Measurements from ENCODE around the gene MICALL1. TPM values are rescaled to one million over a fixed set of nuclear protein-coding genes. Genes with fewer than 3 reads are reported as not detected.
"Not testable (repeated sequence)": the region's sequence is repeated elsewhere in the genome, so short reads cannot be mapped to it uniquely, and the experiment has no call there.

MICALL1 gene
- polyA plus RNA-seq, 3 donors, result 9.1 to 19.6 (median 11.0) TPM

DNA sequence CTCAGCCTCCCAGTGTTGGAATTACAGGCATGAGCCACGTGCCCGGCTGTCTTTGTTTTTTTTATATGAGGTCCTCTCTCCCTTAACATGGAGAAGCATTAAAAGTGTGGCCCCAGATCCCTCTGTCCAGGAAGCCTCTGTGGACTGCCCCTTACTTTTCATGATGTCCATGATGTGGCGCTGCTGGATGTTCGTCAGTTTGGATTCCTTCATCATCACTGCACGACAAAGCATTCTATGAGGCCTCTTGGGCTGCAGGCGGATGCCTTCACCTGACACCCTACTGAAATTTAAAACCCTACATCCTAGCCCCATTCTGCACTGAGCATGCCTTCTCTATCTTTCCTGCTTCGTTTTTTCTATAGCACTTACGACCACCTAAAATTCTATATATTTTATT, 45.2 kb downstream of the MICALL1 start:
- no peak overlapping the region for H3K27ac ChIP-seq (ENCODE audit: low read depth, low read length)
- 61 to 70% (median 67%) methylated on average over 8 of the region's 8 CpGs for WGBS, 3 donors

DNA sequence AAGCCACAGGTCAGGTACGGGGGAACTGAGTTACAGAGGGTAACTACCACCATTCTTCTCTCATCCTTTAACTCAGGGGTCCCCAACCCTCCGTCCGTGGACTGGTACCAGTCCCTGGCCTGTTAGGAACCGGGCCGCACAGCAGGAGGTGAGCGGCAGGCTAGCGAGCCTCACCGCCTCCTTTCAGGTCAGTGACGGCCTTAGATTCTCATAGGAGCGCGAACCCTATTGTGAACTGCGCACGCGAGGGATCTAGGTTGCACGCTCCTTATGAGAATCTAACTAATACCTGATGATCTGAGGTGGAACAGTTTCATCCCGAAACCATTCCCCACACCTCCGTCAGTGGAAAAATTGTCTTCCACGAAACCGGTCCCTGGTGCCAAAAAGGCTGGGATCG, 46.5 kb downstream of the MICALL1 start:
- not testable (repeated sequence) for H3K27ac ChIP-seq (ENCODE audit: low read depth, low read length)
- WGBS, 3 donors, result 10 to 12% (median 12%) methylated on average over 20 of the region's 20 CpGs

DNA sequence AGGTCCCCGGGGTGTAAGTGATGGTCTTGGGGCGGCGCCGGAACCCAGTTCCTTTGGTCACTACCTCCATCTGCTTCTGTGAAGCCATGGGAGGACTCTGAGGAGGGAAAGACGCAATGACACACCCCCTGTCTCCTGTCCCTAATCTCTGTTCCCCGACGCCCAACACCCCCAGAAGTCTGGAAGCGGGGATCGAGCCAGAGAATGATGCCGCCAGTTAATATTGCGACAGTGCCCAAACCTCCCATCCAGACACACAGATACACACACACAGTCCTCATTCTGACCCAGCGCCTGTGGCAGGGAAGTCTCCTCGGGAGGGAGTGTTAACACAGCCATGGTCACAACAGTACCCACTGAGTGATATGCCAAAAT, 47.0 kb downstream of the MICALL1 start:
- H3K27ac ChIP-seq (ENCODE audit: low read depth, low read length), result no peak overlapping the region
- 0 to 1% (median 1%) methylated on average over 13 of the region's 13 CpGs for WGBS, 3 donors

DNA sequence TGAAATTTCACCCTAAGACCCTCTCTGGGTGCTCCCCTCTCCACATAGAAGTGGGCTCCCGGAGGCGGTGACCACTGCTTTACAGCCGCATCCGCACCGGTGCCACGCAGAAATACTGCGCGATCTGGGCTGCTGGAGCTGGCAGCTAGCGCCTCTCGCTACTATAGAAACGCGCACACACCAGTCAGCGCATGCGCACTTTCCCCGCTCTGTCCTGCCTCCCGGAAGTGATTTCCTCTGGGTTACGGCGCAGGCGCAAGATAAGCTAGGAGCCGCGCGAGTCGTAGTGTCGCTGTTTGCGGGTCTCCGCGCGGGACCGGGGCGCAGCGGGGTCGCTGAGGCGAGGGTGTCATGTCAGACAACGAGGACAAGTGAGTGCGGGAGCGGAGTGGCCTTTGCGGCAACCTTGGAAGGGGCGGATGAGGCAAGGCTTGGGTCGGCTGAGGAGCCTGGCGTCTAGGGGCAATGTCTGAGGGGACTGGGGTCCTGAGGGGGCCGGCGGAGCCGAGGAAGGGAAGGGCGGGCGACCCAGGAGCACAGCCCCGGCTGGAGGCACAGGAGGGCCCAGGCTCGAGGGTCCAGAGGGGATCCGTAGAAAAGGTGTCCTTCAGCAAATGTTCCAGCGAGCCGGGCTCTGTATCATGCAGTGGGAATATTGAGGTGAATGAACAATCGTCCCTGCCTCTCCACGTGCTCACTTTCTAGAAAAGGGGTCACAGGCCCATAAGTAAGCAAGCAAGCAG, 47.5 kb downstream of the MICALL1 start, which contains the start of the genes C22orf23 and POLR2F:
Gene C22orf23 (minus strand): TSS at position 165 of the 743 bp plus-strand sequence. CDS start 452 bp downstream, outside the sequence.
Gene POLR2F (plus strand): TSS at position 263 of the 743 bp plus-strand sequence. CDS start 89 bp downstream, at position 352.
- WGBS, 3 donors, result 0 to 1% (median 0%) methylated on average over 52 of the region's 52 CpGs

DNA sequence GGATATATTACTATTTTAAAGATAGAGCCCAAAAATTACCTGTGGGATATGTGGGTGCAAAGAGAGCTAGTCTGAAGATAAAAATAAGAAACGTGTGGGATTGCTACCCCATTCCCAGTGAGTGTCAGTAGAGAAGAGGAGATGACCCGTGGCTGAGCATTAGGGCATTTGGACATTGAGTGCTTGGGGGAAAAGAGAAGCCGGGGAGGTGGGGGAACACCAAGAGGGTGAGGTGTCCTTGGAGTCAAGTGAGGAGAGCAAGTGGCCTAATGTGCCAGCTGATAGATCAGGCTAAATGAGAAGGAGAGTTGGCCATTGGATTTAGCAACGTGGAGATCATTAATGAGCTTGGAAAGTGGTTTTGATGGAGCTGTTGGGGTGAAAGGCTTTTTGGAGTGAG, 48.6 kb downstream of the MICALL1 start:
- no peak overlapping the region for H3K27ac ChIP-seq (ENCODE audit: low read depth, low read length)
- WGBS, 3 donors, result 57 to 77% (median 72%) methylated on average over 4 of the region's 4 CpGs

More for the DNA sequence above, 47.5 kb downstream of the MICALL1 start, which contains the start of the genes C22orf23 and POLR2F:
- H3K27ac ChIP-seq (ENCODE audit: low read depth, low read length), result peak within 1 kb of the TSS; percentile 52

DNA sequence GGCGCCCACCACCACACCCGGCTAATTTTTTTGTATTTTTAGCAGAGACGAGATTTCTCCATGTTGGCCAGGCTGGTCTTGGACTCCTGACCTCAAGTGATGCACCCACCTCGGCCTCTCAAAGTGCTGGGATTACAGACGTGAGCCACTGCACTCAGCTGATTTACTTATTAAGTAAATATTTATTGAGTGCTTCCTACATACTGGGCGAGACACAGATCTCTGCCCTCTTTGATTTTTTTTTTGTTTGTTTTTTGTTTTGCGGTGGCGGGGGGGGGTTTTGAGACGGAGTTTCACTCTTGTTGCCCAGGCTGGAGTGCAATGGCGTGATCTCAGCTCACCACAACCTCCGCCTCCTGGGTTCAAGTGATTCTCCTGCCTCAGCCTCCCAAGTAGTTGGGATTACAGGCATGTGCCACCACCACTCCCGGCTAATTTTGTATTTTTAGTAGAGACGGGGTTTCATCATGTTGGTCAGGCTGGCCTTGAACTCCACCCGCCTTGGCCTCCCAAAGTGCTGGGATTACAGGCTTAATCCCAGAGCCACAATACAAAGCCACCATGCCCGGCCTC, 49.8 kb downstream of the MICALL1 start:
- WGBS, 3 donors, result 77 to 92% (median 88%) methylated on average over 15 of the region's 15 CpGs
- not testable (repeated sequence) for H3K27ac ChIP-seq (ENCODE audit: low read depth, low read length)

DNA sequence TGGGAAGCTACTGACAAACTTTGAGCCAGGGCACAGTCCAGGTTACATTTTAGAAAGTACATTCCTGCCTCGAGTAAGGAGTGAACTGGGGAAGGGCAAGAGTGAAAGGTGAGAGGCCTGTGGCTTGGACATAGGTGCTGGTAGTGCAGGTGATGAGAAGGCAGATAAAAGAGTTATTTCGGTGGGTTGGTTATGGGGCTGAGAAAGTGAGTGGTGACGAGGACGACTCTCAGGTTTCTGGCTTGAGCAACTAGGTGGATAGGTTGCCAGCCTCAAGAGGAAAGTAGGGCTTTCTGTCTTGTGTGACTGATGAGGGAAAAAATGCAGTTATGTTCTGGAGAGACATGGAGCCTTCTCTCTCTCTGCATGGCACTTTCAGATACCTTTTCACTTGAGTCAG, 51.1 kb downstream of the MICALL1 start:
- no peak overlapping the region for H3K27ac ChIP-seq (ENCODE audit: low read depth, low read length)
- WGBS, 3 donors, result 77 to 90% (median 77%) methylated on average over 4 of the region's 4 CpGs

DNA sequence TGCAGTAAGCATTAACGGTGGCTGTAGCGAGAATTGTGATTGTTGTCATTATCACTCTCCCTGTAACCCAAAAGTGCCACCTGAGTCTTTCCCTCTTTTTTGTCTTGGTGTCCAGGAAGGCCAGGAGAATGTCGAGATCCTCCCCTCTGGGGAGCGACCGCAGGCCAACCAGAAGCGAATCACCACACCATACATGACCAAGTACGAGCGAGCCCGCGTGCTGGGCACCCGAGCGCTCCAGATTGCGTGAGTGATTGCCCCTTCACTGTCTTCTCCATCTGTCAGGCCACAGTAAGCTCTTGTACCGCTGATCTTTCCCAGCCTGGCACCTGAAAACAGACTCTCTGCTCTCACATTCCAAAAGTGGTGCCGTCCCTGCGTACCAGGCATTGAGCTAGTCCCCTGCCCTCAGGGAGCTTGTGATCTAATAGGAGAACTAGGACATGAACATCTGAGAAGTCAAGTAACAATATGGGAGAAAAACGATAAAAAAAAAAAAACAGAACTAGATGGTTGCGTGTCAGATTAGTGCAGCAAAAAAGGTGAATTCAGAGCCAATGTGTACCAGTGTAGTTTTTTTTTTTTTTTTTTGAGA, 53.2 kb downstream of the MICALL1 start:
- WGBS, 3 donors, result 95 to 98% (median 96%) methylated on average over 17 to 18 of the region's 18 CpGs
- no peak overlapping the region for H3K27ac ChIP-seq (ENCODE audit: low read depth, low read length)

DNA sequence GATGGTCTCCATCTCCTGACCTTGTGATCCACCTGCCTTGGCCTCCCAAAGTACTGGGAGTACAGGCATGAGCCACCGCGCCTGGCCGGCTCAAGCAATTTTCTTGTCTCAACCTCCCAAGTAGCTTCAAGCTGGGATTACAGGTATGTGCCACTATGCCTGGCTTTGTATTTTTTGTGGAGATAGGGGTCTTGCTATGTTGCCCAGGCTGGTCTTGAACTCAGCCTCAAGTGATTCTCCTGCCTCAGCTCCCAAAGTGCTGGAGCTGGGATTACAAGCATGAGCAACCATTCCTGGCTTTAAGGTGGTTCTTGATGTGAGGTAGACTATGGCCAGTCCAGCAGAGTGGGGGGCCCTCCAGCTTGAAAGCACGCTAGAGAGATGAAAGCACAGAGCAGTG, 55.0 kb downstream of the MICALL1 start:
- WGBS, 3 donors, result 95 to 99% (median 97%) methylated on average over 4 of the region's 4 CpGs
- H3K27ac ChIP-seq (ENCODE audit: low read depth, low read length), result no peak overlapping the region

DNA sequence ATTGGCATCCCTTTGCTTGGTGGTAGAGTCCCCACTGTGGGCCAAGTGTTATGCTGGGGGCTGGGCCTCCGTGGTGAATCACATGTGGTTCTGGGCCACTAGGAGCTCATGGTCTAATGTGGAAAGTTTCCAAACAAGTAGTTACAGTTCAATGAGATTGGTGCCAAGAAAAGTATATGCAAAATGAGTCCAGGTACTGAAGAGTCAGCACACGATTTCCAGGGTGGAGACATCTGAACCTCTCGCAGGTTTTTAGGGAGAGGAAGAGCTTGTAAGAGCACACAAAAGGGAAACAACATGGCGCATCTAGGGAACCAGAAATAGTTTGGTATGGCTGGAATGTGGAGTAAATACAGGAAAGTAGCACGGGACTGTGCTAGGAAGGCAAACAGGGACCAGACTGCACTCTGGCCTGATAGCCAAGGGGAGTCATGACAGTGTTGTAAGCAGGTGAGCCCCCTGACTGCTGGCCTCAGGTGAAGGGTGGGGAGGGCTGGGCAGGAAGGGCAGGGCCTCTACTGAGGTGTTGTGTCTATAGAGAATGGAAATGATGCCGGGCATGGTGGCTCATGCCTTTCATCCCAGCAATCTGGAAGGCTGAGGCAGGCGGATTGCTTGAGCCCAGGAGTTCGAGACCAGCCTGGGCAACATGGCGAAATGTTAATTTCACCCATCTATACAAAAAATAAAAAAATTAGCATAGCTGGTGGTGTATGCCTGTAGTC, 60.0 kb downstream of the MICALL1 start:
- H3K27ac ChIP-seq (ENCODE audit: low read depth, low read length), result no peak overlapping the region
- WGBS, 3 donors, result 80 to 84% (median 82%) methylated on average over 9 of the region's 9 CpGs

DNA sequence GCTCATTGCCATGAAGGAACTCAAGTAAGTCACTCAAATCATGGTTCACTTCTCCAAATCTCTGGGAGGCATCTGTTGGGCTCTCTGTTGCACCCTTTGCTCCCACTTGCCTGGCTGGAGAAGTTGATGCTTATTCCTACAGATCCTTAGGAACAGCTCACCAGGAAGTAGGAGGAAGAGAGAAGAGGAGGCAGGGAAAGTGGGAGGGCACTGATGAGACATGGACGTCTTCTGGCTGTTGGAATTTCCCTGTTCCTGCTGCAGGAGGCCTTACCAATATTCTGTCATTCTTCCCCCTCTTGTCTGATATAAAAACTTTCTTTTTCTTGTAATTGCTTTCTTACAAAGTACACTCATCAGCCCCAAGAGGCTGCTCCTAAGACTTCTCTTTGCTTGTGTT, 61.0 kb downstream of the MICALL1 start:
- H3K27ac ChIP-seq (ENCODE audit: low read depth, low read length), result no peak overlapping the region
- 42 to 68% (median 50%) methylated on average over 1 of the region's 1 CpG for WGBS, 3 donors

DNA sequence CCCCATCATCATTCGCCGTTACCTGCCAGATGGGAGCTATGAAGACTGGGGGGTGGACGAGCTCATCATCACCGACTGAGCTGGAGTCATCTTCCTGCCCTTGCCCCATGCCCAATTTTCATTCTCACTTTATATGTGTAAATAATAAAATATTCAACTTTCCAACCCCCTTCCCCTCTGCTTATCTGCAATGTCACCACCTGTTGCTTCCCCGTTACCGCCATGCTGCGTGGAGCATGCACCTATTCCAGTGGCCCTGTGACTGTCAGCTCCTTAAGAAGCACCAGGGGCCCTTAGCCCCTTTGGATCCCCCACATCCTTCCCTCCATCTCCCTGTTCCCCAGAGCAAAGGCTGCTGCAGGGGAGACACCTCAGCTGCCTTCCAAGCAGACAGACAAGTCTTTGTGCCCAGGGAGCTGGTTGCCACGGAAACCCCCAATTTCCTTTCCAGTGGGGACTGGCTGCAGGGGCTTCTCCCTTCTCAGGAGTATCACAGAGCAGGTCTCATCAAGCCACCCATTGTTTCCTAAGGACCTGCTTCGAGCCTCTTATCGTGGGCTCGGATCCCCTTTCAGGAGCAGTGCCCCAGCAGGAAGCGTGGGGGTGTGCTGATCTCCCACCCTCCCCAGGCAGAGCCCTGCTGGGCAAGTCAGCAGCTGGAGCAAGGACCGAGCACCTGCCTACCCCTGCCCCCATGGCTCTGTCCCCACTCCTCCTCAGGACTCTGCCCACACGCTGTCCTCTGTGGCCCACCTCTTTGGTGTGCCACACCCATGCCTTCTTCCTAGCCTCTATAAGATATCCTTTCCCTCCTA, 61.7 kb downstream of the MICALL1 start:
- H3K27ac ChIP-seq (ENCODE audit: low read depth, low read length), result no peak overlapping the region
- 79 to 86% (median 85%) methylated on average over 14 of the region's 14 CpGs for WGBS, 3 donors

DNA sequence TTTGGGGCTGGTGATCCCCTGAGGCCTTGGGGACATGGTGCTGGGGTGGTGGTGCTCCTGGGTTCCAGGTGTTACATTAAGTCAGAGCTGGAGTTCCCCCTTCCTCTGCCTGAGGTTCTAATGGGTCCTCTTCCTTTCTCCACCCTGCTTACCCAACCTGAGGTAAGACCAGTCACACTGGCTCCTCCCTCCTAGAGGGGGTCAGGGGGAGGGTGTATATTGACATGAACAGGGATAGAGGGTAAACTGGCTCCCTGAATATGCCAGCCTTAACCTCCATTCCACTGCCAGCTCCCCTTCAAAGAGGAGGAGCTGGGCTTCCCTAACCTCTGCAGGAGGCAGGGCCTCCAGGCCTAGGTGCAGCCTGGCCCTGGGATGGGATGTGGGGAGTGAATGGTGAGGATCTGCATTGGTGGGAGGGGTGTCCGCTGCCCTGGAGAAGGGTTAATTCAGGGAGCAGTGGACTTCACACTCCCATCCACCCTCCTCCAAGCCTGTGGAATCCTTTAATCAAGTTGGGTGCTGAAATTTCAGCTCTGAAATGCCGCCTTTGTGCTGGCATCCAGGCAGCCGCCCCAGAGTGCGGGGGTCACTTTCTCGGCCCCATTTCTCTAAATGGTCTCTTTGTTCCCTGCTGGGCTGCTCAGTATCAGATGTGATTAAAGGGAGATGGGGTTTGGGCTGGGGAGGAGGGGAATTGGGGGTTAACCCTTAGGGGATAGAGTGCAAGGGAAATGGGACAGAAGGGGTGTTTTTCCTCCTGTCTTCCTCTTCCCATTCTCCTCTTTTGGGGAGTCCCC, 62.6 kb downstream of the MICALL1 start:
- 86 to 96% (median 94%) methylated on average over 5 of the region's 5 CpGs for WGBS, 3 donors
- no peak overlapping the region for H3K27ac ChIP-seq (ENCODE audit: low read depth, low read length)

DNA sequence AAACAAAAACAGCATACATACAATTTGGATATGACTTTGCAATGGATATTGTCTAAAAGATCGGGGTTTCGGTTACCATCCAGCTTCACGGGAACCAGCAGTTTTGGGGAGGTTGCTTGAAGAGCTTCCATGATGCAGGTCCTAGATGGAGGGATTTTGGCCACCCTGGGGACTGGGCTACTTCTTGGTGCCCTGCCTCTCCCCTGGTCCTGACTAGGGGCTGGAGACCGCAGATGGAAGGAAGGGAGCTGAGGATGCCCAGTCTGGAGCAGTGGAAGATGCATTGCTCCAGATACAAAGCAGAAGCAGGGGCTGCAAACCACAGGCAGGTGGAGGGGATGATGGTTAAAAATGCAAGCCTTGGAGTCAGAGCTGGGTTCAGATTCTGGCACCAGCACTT, 64.8 kb downstream of the MICALL1 start:
- no peak overlapping the region for H3K27ac ChIP-seq (ENCODE audit: low read depth, low read length)
- WGBS, 3 donors, result 88 to 98% (median 94%) methylated on average over 4 of the region's 4 CpGs

DNA sequence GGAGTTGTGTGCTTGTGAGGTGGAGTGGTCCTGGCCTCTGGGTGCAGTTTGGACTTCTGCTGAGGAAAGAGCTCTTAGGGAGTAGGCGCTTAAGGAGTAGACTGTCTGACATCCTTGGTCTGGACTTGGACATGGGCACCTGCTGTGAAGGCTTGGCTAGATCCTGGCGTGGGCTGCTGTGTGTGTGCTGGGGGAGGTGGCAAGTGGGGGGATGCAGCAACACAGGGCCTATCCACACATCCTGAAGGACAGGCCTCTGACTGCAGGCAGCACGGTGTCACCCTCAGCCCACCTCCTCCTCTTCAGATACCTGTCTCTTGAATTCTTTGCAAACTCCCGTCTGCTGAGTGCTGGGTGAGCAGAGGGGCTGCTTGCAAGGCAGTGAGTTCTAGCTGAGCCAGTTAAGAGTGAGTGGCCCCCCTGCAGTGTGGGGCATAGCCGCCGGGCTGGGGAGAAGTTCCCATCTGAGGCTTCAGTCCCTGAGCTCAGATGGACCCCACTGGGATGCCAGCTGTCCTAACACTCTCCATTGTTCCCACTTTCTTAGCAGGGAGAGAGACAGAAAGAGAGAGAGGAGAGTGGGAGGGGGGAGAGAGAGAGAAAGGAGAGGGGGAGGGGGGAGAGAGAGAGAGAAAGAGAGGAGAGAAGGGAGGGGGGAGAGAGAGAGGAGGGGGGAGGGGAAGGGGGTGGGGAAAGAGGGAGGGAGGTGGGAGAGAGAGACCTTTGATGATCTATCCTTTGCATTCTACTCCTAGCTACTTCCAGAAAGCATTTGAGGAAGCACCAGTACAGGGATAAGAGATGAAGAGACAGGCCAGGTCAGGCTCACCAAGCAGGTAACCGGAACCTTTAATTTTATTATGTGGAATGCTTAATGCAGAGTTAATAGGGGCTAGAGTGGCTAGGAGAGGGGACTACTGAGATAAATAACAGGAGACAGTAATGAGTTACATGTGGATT, 65.7 kb downstream of the MICALL1 start:
- no peak overlapping the region for H3K27ac ChIP-seq (ENCODE audit: low read depth, low read length)
- 80 to 89% (median 84%) methylated on average over 7 of the region's 7 CpGs for WGBS, 3 donors

DNA sequence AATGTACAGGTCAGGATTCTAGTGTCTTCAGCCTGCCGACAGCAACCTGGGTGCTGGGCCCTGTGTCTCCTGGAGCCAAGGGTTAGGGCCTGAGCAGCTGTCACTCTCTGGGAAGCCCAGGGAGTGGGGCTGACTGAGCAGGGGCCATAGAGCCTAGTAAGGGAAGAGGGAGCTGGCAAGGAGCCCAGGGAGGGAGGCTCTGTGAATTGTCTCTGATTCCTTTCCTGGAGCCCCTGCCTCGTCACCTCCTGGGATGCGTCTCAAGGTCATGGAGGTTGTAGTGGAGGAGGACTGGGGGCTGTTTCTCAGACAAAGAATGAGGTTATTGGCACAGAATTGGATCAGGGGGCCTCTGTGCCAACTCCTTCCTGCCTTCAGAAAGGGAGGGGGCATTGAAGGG, 66.4 kb downstream of the MICALL1 start:
- WGBS, 3 donors, result 36 to 72% (median 60%) methylated on average over 3 of the region's 3 CpGs
- H3K27ac ChIP-seq (ENCODE audit: low read depth, low read length), result no peak overlapping the region
